AG09319 (cell line): Measurements from ENCODE around the gene RAB11FIP5.

Experiments used
- DNase-seq: peaks from one replicate; pipeline ENCODE4 v3.0.0-alpha.2; 2010; ENCODE audit warnings: low read depth; ENCODE audit errors: extremely low read depth
- CTCF ChIP-seq: IDR thresholded peaks from 2 replicates; pipeline ENCODE4 v1.5.1; 2011; ENCODE audit warnings: low read depth, mild to moderate bottlenecking, inconsistent platforms, low read length, moderate library complexity

RAB11FIP5 gene

GRCh38 chr2:73112913-73113854 lies at the start of gene RAB11FIP5:
Gene RAB11FIP5, minus strand, starts transcription at chr2:73112948. Its CDS starts 171 bp downstream, at chr2:73112777.
- peak; percentile 53 for DNase-seq
- no peak for TF ChIP-seq CTCF

GRCh38 chr2:73156539-73157124 lies 43.9 kb upstream of the RAB11FIP5 start:
- DNase-seq: peak; percentile 20
- TF ChIP-seq CTCF: peak; percentile 95

GRCh38 chr2:73142937-73143336 lies 30.2 kb upstream of the RAB11FIP5 start:
- no peak for TF ChIP-seq CTCF
- DNase-seq: no peak

GRCh38 chr2:73141896-73142295 lies 29.1 kb upstream of the RAB11FIP5 start:
- TF ChIP-seq CTCF: no peak
- DNase-seq: no peak

- no peak for TF ChIP-seq CTCF
- no peak for DNase-seq
Measured at GRCh38 chr2:73135236-73135635, 22.5 kb upstream of the RAB11FIP5 start.

GRCh38 chr2:73134471-73134870 lies 21.7 kb upstream of the RAB11FIP5 start:
- no peak for DNase-seq
- no peak for TF ChIP-seq CTCF

- DNase-seq: no peak
Measured at GRCh38 chr2:73133566-73134197, 20.9 kb upstream of the RAB11FIP5 start.

More at GRCh38 chr2:73133566-73134197, 20.9 kb upstream of the RAB11FIP5 start:
- no peak for TF ChIP-seq CTCF
